Lung (tissue), 13 donors: Measurements from ENCODE around the gene CCL22. TPM values are rescaled to one million over a fixed set of nuclear protein-coding genes. Genes with fewer than 3 reads are reported as not detected.

Experiments
- ATAC-seq: fragments of 200-7000 bp; cut with Tn5 transposase; one replicate; pipeline ENCODE4 v1.9.1; 2020; ENCODE audit warnings: moderate number of reproducible peaks; ENCODE audit not compliant: insufficient read depth, low FRiP score
- DNase-seq, 3 donors: peaks; one replicate each; pipeline ENCODE4 v3.0.0-alpha.2; 2013 to 2017
- H3K27ac ChIP-seq, 2 donors: one replicate each; pipeline ENCODE4 v1.5.1; 2013; ENCODE audit warnings: mild to moderate bottlenecking in 2 of 2, moderate library complexity in 2 of 2, control low read depth in 1 of 2, inconsistent platforms in 1 of 2, low read depth in 1 of 2, low read length in 1 of 2
- H3K27me3 ChIP-seq, 3 donors: one replicate each; pipeline ENCODE4 v1.5.1; 2013; ENCODE audit warnings: low read length in 2 of 3; ENCODE audit not compliant: control insufficient read depth in 3 of 3, insufficient read depth in 3 of 3
- H3K36me3 ChIP-seq, 4 donors: one replicate each; pipeline ENCODE4 v1.5.1; 2013; ENCODE audit warnings: low read length in 4 of 4, mild to moderate bottlenecking in 1 of 4, moderate library complexity in 1 of 4; ENCODE audit not compliant: control insufficient read depth in 4 of 4, insufficient read depth in 4 of 4
- H3K4me1 ChIP-seq, 5 donors: one replicate each; pipeline ENCODE4 v1.5.1; 2013; ENCODE audit warnings: low read length in 5 of 5, mild to moderate bottlenecking in 2 of 5, moderate library complexity in 1 of 5; ENCODE audit not compliant: control insufficient read depth in 5 of 5, insufficient read depth in 5 of 5
- H3K4me3 ChIP-seq: one replicate; pipeline ENCODE4 v1.5.1; 2013; ENCODE audit warnings: mild to moderate bottlenecking, control low read depth, moderate library complexity
- H3K9ac ChIP-seq, 2 donors: one replicate each; pipeline ENCODE4 v1.5.1; 2013; ENCODE audit warnings: low read length in 2 of 2, control low read depth in 1 of 2; ENCODE audit not compliant: insufficient read depth in 1 of 2
- H3K9me3 ChIP-seq, 4 donors: one replicate each; pipeline ENCODE4 v1.5.1; 2013; ENCODE audit warnings: low read length in 3 of 4, mild to moderate bottlenecking in 1 of 4, moderate library complexity in 1 of 4; ENCODE audit not compliant: control insufficient read depth in 4 of 4, insufficient read depth in 3 of 4
- WGBS, 2 donors: extraction: QIAGEN DNeasy Blood & Tissue Kit; methylation state at CpG; one replicate each; pipeline ENCODE4 v1.1.7; 2013; 5-methylcytosine and 5-hydroxymethylcytosine counted together
- polyA plus RNA-seq, 2 donors: library from polyadenylated mRNA; stranded (reverse); fragments of 200-250 nt; gene quantifications; one replicate each; pipeline ENCODE4 v1.2.1, GENCODE V29; 2013
- small RNA-seq: library from RNA; depleted of rRNA; stranded (forward); fragments of <200 nt; gene quantifications from one replicate; pipeline ENCODE3, GENCODE V24; 2014; ENCODE audit warnings: low replicate concordance
- total RNA-seq, 2 donors: library from RNA; depleted of rRNA in 1 of 2; stranded (reverse); fragments of >200 nt in 1 of 2; gene quantifications; one replicate each; pipeline ENCODE4 v1.2.1, GENCODE V29; 2014 to 2021
- TF ChIP-seq, protein P1 (sequence below): IDR thresholded peaks from 2 replicates; pipeline ENCODE4 v1.5.1; 2012; ENCODE audit warnings: mild to moderate bottlenecking; ENCODE audit errors: control extremely low read depth, extremely low read depth
- donor health status: control.
- donor health status: control.
- donor health status: Bipolar disorder and iron deficiency.
- donor health status: healthy.
- donor health status: DM: yes; HTN: yes; CAD: no.

Gene CCL22
- total and polyA plus RNA-seq, 4 donors: 0.43 to 3.1 (median 1.2) TPM

DNA sequence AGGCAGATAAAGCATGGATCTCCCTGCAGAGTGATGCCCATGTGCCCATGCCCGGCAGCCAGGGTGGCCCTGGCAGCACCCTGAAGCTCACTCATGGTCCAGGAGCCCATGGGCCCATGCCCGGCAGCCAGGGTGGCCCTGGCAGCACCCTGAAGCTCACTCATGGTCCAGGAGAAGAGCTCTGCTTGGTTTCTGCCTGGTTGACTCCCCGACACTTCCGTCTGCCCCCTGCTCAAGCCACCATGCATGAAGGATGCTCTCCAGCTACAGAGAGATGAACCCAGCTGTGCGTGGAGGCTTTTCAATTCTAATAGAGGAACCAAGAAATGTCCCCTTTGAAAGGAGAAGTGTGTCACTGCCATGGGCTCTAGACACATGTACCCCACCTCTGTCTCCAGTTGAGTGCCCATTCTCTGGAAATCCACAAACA lies 54.7 kb downstream of the CCL22 start:
- Histone ChIP-seq H3K36me3 (no peaks in the 10 kb centered on the region), H3K27me3 (no peaks in the 10 kb centered on the region), H3K9me3 (no peaks in the 10 kb centered on the region), H3K9ac (no peak overlapping the region), H3K4me3 (no peak overlapping the region), H3K4me1 (peaks cover 0 to 23% (median 5%) of the 10 kb centered on the region in 5 donors), H3K27ac (no peak overlapping the region)
- DNase-seq: no peak
- no peak for ATAC-seq
- 89 to 91% methylated on average over 5 of the region's 5 CpGs for WGBS, 2 donors
- TF ChIP-seq, protein P1, sequence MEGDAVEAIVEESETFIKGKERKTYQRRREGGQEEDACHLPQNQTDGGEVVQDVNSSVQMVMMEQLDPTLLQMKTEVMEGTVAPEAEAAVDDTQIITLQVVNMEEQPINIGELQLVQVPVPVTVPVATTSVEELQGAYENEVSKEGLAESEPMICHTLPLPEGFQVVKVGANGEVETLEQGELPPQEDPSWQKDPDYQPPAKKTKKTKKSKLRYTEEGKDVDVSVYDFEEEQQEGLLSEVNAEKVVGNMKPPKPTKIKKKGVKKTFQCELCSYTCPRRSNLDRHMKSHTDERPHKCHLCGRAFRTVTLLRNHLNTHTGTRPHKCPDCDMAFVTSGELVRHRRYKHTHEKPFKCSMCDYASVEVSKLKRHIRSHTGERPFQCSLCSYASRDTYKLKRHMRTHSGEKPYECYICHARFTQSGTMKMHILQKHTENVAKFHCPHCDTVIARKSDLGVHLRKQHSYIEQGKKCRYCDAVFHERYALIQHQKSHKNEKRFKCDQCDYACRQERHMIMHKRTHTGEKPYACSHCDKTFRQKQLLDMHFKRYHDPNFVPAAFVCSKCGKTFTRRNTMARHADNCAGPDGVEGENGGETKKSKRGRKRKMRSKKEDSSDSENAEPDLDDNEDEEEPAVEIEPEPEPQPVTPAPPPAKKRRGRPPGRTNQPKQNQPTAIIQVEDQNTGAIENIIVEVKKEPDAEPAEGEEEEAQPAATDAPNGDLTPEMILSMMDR: no peak

DNA sequence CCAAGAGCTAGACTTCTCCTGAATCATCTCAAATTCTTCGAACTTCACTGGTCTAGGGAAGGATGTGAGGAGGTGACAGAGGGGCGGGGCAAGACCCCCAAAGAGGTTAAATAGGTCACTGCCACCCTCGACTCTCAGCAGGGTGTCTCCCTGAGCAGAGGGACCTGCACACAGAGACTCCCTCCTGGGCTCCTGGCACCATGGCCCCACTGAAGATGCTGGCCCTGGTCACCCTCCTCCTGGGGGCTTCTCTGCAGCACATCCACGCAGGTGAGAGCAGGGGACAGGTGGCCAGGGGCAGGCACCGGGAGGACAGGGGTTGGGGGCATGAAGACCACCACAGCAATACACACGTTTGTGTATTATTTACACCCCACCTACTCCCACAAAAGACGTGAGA lies 55.1 kb downstream of the CCL22 start:
- Histone ChIP-seq H3K27ac (no peak overlapping the region), H3K27me3 (no peaks in the 10 kb centered on the region), H3K9me3 (no peaks in the 10 kb centered on the region), H3K4me1 (peaks cover 0 to 25% (median 8%) of the 10 kb centered on the region in 5 donors), H3K9ac (no peak overlapping the region), H3K36me3 (no peaks in the 10 kb centered on the region), H3K4me3 (no peak overlapping the region)
- WGBS, 2 donors: 68 to 83% methylated on average over 7 of the region's 7 CpGs
- TF ChIP-seq, protein P1: no peak
- DNase-seq: no peak
- ATAC-seq: no peak

Small RNAs within 50 kb of the gene (small RNA-seq; reads per million reads assigned to genes)
- gene AC108081.1: not detected

Other genes starting within 250 kb of the CCL22 start
- gene PSME3IP1, start 172.7 kb upstream of the CCL22 start, total RNA-seq: 10 to 100 TPM; 59.3 to 83.1 TPM
- gene PSME3IP1, start 172.7 kb upstream of the CCL22 start, polyA plus RNA-seq: 10 to 100 TPM; 59.6 to 66.5 TPM
- gene RSPRY1, start 172.5 kb upstream of the CCL22 start, total RNA-seq: 10 to 100 TPM; 34.7 to 71.7 TPM
- gene RSPRY1, start 172.5 kb upstream of the CCL22 start, polyA plus RNA-seq: 10 to 100 TPM; 10.5 to 15.7 TPM
- gene ARL2BP, start 113.5 kb upstream of the CCL22 start, total RNA-seq: 10 to 100 TPM; 45.1 to 63.2 TPM
- gene ARL2BP, start 113.5 kb upstream of the CCL22 start, polyA plus RNA-seq: 10 to 100 TPM; 32.8 to 43.2 TPM
- 10 to 100 TPM; 23.8 to 63.7 TPM for gene PLLP, start 74.1 kb upstream of the CCL22 start, total RNA-seq
- gene PLLP, start 74.1 kb upstream of the CCL22 start, polyA plus RNA-seq: 10 to 100 TPM; 59.6 to 98.7 TPM
- 10 to 100 TPM; 22.8 to 38.6 TPM for gene CX3CL1, start 13.7 kb downstream of the CCL22 start, total RNA-seq
- gene CX3CL1, start 13.7 kb downstream of the CCL22 start, polyA plus RNA-seq: 10 to 100 TPM; 24.9 to 58.6 TPM
- gene CCL17, start 46.0 kb downstream of the CCL22 start, total RNA-seq: 1 to 10 TPM in 1 of 2 donors, not detected in 1; 3.1 TPM
- 10 to 100 TPM in 1 of 2 donors, 1 to 10 TPM in 1; 3.5 to 39.3 TPM for gene CCL17, start 46.0 kb downstream of the CCL22 start, polyA plus RNA-seq
- 10 to 100 TPM; 41.2 to 69.6 TPM for gene CIAPIN1, start 88.6 kb downstream of the CCL22 start, total RNA-seq
- 10 to 100 TPM; 24.0 to 34.2 TPM for gene CIAPIN1, start 88.6 kb downstream of the CCL22 start, polyA plus RNA-seq
- 10 to 100 TPM; 42.2 to 51.1 TPM for gene COQ9, start 88.7 kb downstream of the CCL22 start, total RNA-seq
- 10 to 100 TPM; 42.5 to 59.5 TPM for gene COQ9, start 88.7 kb downstream of the CCL22 start, polyA plus RNA-seq
- 100 to 1,000 TPM in 1 of 2 donors, 10 to 100 TPM in 1; 89.5 to 124 TPM for gene POLR2C, start 103.9 kb downstream of the CCL22 start, total RNA-seq
- gene POLR2C, start 103.9 kb downstream of the CCL22 start, polyA plus RNA-seq: 10 to 100 TPM; 65.8 to 75.4 TPM
- 10 to 100 TPM; 45.9 to 58.2 TPM for gene DOK4, start 127.7 kb downstream of the CCL22 start, total RNA-seq
- 10 to 100 TPM; 19.7 to 56.3 TPM for gene DOK4, start 127.7 kb downstream of the CCL22 start, polyA plus RNA-seq
- gene CCDC102A, start 177.8 kb downstream of the CCL22 start, total RNA-seq: 10 to 100 TPM in 1 of 2 donors, 1 to 10 TPM in 1; 9.1 to 14.0 TPM
- gene CCDC102A, start 177.8 kb downstream of the CCL22 start, polyA plus RNA-seq: 1 to 10 TPM; 3.6 to 4.8 TPM
- gene ADGRG5, start 183.9 kb downstream of the CCL22 start, total RNA-seq: 1 to 10 TPM in 1 of 2 donors, under 1 TPM in 1; 0.74 to 2.0 TPM
- under 1 TPM; 0.43 to 0.52 TPM for gene ADGRG5, start 183.9 kb downstream of the CCL22 start, polyA plus RNA-seq